Endothelial cell (in vitro differentiated cells): ENCODE results near the gene KCNIP4. TPM values are rescaled to one million over a fixed set of nuclear protein-coding genes. Genes with fewer than 3 reads are reported as not detected.

Experiments used
- DNase-seq: peaks from one replicate; pipeline ENCODE4 v3.0.0; 2021; ENCODE audit warnings: low spot score
- H3K27ac Mint-ChIP-seq: one replicate; pipeline ENCODE4 v1.8.0; 2021; ENCODE audit warnings: mixed read lengths, inconsistent platforms; ENCODE audit not compliant: unreplicated experiment
- H3K27me3 Mint-ChIP-seq: one replicate; pipeline ENCODE4 v1.8.0; 2021; ENCODE audit warnings: mild to moderate bottlenecking, moderate library complexity, mixed read lengths, inconsistent platforms; ENCODE audit not compliant: unreplicated experiment
- H3K36me3 Mint-ChIP-seq: one replicate; pipeline ENCODE4 v1.8.0; 2021; ENCODE audit warnings: mild to moderate bottlenecking, low read depth, mixed read lengths, inconsistent platforms; ENCODE audit not compliant: unreplicated experiment
- H3K4me1 Mint-ChIP-seq: one replicate; pipeline ENCODE4 v1.8.0; 2021; ENCODE audit warnings: mild to moderate bottlenecking, mixed read lengths, inconsistent platforms; ENCODE audit not compliant: unreplicated experiment
- H3K4me3 Mint-ChIP-seq: one replicate; pipeline ENCODE4 v1.8.0; 2021; ENCODE audit warnings: mild to moderate bottlenecking, mixed read lengths, inconsistent platforms; ENCODE audit not compliant: unreplicated experiment
- H3K9me3 Mint-ChIP-seq: one replicate; pipeline ENCODE4 v1.8.0; 2021; ENCODE audit warnings: mixed read lengths, inconsistent platforms; ENCODE audit not compliant: unreplicated experiment
- total RNA-seq: library from RNA; stranded (reverse); fragmentation: NEBNext Ultra II Directional; extraction: Animal tissue kit (Norgen Biotek cat#: 25700); gene quantifications from one replicate; pipeline ENCODE4 v1.2.1, GENCODE V29; 2021; ENCODE audit not compliant: unreplicated experiment
- TF ChIP-seq, protein P1 (sequence below): fragments of 200-600 bp; sonication (generic); IDR thresholded peaks from one replicate; pipeline ENCODE4 v1.5.0; 2021; ENCODE audit warnings: antibody characterized with exemption; ENCODE audit not compliant: unreplicated experiment

Gene KCNIP4
- total RNA-seq, 1 donor from 2014 or later = 0.31 TPM

DNA sequence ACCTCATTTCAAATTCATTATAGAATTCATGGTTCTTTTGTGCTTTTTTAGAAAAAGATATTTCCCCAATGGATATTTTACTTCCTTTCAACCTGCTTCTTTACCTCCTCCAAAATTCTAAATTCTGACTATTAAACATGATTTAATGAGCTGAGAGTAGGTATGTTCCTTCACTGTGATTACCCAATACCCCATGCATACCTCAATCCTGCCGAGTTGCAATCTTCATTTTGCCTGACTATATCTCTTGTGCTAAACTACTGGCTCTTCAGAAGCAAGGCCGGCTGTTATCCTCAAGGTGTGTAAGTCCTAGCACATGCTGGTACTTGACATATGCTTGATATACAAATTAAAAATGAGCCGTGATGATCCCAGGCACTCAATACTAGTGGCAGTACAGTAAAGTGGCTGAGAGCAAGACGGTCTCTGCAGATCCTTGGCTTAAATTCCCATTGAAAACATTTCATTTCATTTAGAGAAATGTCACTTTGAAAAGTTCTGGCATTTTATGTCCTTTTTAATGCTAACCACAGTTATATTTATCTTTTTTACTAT is 320.4 kb downstream of the KCNIP4 start:
- H3K4me3 Mint-ChIP-seq = no peak overlapping the region
- H3K4me1 Mint-ChIP-seq = no peaks in the 10 kb centered on the region
- no peaks in the 10 kb centered on the region for H3K9me3 Mint-ChIP-seq
- TF ChIP-seq, protein P1, sequence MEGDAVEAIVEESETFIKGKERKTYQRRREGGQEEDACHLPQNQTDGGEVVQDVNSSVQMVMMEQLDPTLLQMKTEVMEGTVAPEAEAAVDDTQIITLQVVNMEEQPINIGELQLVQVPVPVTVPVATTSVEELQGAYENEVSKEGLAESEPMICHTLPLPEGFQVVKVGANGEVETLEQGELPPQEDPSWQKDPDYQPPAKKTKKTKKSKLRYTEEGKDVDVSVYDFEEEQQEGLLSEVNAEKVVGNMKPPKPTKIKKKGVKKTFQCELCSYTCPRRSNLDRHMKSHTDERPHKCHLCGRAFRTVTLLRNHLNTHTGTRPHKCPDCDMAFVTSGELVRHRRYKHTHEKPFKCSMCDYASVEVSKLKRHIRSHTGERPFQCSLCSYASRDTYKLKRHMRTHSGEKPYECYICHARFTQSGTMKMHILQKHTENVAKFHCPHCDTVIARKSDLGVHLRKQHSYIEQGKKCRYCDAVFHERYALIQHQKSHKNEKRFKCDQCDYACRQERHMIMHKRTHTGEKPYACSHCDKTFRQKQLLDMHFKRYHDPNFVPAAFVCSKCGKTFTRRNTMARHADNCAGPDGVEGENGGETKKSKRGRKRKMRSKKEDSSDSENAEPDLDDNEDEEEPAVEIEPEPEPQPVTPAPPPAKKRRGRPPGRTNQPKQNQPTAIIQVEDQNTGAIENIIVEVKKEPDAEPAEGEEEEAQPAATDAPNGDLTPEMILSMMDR = no peak
- H3K27ac Mint-ChIP-seq = no peak overlapping the region
- no peak for DNase-seq
- H3K36me3 Mint-ChIP-seq = no peaks in the 10 kb centered on the region
- no peaks in the 10 kb centered on the region for H3K27me3 Mint-ChIP-seq

DNA sequence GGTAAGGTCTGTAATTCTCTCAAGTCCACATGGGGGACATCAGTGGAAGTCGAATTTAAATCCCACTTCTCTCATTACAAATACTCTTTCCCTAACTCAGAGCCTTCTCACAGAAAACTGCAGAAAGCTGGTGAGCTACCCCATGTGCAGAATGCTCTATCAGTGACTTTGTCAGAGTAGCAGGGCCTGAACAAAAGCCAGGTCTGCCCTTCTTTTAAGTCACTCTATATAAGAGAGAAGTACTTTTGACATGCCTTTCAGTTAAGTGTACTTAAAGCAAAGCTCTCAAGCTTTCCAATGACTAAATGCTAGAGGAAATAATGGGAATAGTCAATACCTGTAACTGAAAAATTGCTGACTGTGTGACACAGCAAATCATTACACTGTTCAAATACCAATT is 323.1 kb downstream of the KCNIP4 start:
- Mint-ChIP-seq H3K27me3 (no peaks in the 10 kb centered on the region), H3K36me3 (no peaks in the 10 kb centered on the region), H3K27ac (no peak overlapping the region), H3K4me3 (no peak overlapping the region), H3K4me1 (no peaks in the 10 kb centered on the region), H3K9me3 (no peaks in the 10 kb centered on the region)
- DNase-seq = no peak
- TF ChIP-seq, protein P1 = no peak

DNA sequence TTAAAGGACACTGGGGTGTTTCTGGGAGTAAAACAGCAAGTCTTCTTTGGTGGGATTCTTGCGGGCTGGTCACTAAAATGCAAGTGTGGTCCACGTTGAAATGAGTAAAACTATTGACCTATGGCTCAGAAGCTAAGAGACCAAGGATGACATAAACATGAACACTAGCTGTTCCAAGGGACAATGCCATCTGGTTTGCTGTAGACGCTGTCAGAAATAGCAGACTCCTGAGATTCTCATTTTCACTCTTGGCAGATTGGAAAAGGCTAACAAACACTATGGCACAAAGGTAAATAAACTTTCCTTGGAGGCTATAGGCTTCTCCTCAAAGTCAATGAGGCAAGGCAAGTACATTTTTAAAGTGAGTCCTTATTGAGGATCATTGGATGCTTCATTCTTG is 343.6 kb downstream of the KCNIP4 start:
- Mint-ChIP-seq H3K27ac (no peak overlapping the region), H3K4me1 (no peaks in the 10 kb centered on the region), H3K4me3 (no peak overlapping the region), H3K27me3 (no peaks in the 10 kb centered on the region), H3K9me3 (no peaks in the 10 kb centered on the region), H3K36me3 (no peaks in the 10 kb centered on the region)
- no peak for DNase-seq
- TF ChIP-seq, protein P1 = no peak

DNA sequence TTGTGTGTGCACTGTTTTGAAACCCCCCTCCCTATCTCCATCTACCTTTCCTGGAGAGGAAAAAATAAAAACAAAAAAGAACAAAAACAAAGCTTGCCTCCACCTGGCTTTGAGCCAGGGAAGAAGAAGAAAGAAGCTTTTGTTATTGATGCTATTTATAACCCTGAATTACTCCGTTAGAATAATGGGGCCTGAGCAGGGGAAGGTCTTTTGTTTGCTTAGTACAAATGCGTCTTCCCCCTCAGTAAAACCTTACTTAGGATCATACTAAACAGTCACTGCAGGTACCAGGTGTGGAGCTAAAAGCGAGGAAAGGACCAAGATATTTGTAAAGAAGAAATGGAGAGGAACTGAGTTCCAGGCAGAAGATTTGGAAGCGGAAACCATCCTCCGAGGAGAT is 352.1 kb downstream of the KCNIP4 start:
- Mint-ChIP-seq H3K4me3 (no peak overlapping the region), H3K27me3 (peaks cover 4% of the 10 kb centered on the region), H3K4me1 (no peaks in the 10 kb centered on the region), H3K36me3 (no peaks in the 10 kb centered on the region), H3K27ac (no peak overlapping the region), H3K9me3 (no peaks in the 10 kb centered on the region)
- TF ChIP-seq, protein P1 = no peak
- no peak for DNase-seq

DNA sequence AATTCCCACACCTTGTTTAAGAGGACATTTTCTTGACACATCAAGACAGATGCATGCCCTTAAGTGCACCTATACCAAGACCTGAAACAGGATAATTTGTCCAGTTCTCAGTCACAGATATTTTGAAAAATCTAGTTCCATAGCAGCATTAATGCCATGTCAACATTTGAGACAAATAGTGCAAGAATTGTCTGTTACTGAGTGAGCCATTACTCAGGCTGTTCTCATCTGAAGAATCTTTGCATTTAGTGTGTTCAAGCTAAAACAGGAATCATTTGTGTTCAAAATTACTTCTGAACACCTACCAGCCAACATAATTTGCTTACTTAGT is 354.9 kb downstream of the KCNIP4 start:
- peaks cover 4% of the 10 kb centered on the region for H3K27me3 Mint-ChIP-seq
- no peak overlapping the region for H3K27ac Mint-ChIP-seq
- H3K4me3 Mint-ChIP-seq = no peak overlapping the region
- TF ChIP-seq, protein P1 = no peak
- no peak for DNase-seq
- H3K9me3 Mint-ChIP-seq = no peaks in the 10 kb centered on the region
- H3K4me1 Mint-ChIP-seq = no peaks in the 10 kb centered on the region
- no peaks in the 10 kb centered on the region for H3K36me3 Mint-ChIP-seq
